ENCODE results near the gene RELB.

The RELB gene

DNA sequence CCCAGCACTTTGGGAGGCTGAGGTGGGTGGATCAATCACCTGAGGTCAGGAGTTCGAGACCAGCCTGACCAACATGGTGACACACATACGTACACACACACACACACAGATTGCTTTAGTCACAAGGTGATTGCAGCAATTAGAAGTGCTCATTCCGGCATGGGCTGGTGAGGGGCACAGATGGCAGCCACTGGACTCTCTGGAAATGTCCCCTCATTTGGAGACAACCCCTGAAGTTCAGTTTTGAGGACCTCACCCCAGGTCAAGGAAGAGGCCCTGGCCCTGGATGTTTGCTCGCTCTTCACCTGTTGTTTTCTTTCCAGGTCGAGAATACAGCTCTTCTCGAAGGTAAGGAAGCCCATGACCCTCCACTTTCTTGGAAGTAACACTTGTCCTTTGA is 69.0 kb downstream of the RELB start:
- Histone ChIP-seq H3K27me3 (ENCODE audit: control insufficient read depth, insufficient read depth, low read length) (no peaks in the 10 kb centered on the region), H3K9ac (ENCODE audit: low read depth, low read length) (no peak overlapping the region), H3K36me3 (ENCODE audit: control insufficient read depth, insufficient read depth, low read length) (peaks cover 48% of the 10 kb centered on the region)

DNA sequence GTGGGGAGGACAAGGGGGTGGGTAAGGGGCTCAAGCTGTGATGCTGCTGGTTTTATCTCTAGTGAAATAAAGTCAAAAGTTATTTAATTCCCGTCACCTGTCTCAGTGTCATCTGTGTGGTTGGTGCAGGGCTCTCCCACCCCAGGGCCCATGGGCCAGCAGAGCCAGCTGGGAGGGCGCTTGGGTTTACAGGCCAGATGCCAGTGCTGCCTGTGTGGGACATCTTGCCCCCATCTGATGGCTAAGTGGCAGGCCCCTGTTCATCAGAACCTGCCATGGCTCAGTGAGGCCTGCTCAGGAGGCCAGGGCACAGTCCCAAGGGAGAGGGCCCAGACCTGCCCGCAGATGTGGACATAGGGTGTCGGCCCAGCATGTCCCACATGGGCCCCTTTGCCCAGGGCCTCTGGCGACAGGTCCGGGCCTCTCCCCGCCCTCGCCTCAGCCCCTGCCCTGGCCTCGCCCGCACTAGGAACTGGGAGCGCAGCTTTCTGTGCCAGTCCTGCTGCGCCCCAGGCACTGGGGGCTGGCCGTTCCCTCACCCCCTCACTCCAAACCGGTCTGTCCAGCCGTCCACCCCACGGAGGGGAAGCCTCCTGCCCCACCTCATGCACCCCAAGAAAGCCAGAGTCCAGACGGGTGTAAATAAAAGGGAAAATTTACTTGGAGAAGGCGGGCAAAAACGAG is 69.7 kb downstream of the RELB start:
- Histone ChIP-seq H3K9ac (ENCODE audit: low read depth, low read length) (no peak overlapping the region), H3K9me3 (ENCODE audit: control insufficient read depth, insufficient read depth, low read length) (no peaks in the 10 kb centered on the region), H3K4me3 (ENCODE audit: low read depth, low read length) (no peak overlapping the region), H3K36me3 (ENCODE audit: control insufficient read depth, insufficient read depth, low read length) (peaks cover 46% of the 10 kb centered on the region), H3K4me1 (ENCODE audit: control insufficient read depth, insufficient read depth, low read length) (peaks cover 4% of the 10 kb centered on the region), H3K27me3 (ENCODE audit: control insufficient read depth, insufficient read depth, low read length) (no peaks in the 10 kb centered on the region)

More for the DNA sequence above, 69.0 kb downstream of the RELB start:
- Histone ChIP-seq H3K4me3 (ENCODE audit: low read depth, low read length) (no peak overlapping the region), H3K4me1 (ENCODE audit: control insufficient read depth, insufficient read depth, low read length) (peaks cover 4% of the 10 kb centered on the region), H3K9me3 (ENCODE audit: control insufficient read depth, insufficient read depth, low read length) (no peaks in the 10 kb centered on the region)

DNA sequence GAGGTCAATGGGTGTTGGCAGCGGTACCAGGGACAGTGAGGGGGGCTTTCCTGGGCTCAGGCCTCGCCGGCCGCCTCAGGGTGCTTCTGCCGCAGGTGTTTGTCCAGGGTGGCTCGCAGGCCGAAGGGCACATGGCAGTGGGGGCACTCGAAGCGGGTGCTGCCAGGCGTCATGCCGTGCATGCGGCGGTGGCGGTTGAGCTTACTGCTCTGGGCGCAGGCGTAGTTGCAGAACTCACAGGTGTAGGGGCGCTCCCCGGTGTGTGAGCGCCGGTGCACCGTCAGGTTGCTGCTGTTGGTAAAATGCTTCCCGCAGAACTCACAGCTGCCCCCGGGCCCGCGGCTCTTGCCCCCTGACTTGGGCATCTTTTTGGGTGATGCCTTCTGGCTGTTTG is 70.3 kb downstream of the RELB start:
- Histone ChIP-seq H3K9me3 (ENCODE audit: control insufficient read depth, insufficient read depth, low read length) (no peaks in the 10 kb centered on the region), H3K4me3 (ENCODE audit: low read depth, low read length) (no peak overlapping the region), H3K4me1 (ENCODE audit: control insufficient read depth, insufficient read depth, low read length) (peaks cover 5% of the 10 kb centered on the region), H3K27me3 (ENCODE audit: control insufficient read depth, insufficient read depth, low read length) (no peaks in the 10 kb centered on the region), H3K36me3 (ENCODE audit: control insufficient read depth, insufficient read depth, low read length) (peaks cover 46% of the 10 kb centered on the region), H3K9ac (ENCODE audit: low read depth, low read length) (no peak overlapping the region)

DNA sequence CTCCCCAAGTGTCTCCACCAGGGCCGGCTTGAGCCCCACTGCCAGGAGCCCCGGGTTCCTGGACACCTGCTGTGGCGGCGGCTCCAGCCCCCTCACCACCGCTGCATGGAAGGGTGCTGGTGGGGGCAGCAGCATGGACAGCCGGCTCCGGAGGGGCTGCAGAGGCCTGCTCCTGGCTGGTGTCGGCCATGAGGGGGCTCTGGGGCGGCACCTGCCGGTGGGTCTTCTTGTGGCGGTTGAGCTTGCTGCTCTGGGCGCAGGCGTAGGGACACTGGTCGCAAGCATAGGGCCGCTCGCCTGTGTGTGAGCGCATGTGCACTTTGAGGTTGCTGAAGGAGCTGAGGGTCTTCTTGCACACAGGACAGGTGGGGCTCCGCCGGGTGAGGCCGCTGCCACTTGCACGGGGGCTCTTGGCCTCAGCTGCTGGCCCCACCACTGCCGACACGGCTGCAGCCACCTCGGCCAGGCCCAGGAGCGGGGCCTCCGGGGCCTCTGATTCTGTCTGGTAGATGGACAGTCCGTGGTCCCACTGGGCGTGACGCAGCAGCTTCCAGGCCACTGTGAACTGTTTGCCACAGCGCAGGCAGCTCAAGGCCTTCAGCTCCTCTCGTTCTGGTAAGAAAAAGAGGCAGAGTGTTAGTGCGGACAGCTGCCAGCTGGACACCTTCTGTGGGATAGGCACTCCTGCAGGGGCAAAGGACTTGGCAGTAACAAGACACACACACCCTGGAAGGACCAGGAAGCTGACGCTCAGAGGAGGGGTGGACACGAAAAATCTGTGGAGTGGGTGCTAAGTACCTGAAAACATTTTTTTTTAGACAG is 70.9 kb downstream of the RELB start:
- Histone ChIP-seq H3K4me1 (ENCODE audit: control insufficient read depth, insufficient read depth, low read length) (peaks cover 11% of the 10 kb centered on the region), H3K27me3 (ENCODE audit: control insufficient read depth, insufficient read depth, low read length) (no peaks in the 10 kb centered on the region), H3K4me3 (ENCODE audit: low read depth, low read length) (no peak overlapping the region), H3K9ac (ENCODE audit: low read depth, low read length) (peak overlapping the region; percentile 24), H3K9me3 (ENCODE audit: control insufficient read depth, insufficient read depth, low read length) (no peaks in the 10 kb centered on the region), H3K36me3 (ENCODE audit: control insufficient read depth, insufficient read depth, low read length) (peaks cover 39% of the 10 kb centered on the region)

DNA sequence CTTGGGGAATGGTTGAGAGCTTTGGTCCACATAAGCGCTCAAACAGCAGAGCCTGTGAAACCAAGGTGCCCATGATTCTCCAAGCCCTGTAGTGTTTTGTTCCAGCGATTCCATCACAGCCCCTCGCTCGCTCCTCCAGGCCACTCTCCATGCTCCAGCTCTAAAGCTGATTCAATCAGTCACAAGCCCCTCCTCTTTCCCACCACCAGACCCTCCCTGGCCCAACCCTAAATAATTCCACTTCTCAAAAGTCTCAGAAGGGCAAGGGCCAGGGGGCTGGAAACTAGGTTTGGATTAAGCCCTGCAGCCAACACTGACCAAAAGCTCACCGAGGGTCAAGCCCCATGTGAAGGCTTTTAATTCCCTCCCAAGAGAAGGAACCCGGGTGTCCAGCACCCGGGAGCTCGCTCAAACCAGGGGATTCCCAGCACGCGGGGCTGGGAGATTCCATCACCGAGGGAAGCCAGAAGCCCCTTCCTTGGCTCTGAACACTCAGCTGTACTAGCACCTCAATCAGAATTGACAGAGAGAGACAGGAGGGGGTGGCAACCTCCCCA is 73.6 kb downstream of the RELB start:
- peak overlapping the region; percentile 47 for H3K9ac ChIP-seq (ENCODE audit: low read depth, low read length)
- H3K4me1 ChIP-seq (ENCODE audit: control insufficient read depth, insufficient read depth, low read length), result peaks cover 20% of the 10 kb centered on the region
- no peaks in the 10 kb centered on the region for H3K27me3 ChIP-seq (ENCODE audit: control insufficient read depth, insufficient read depth, low read length)
- H3K9me3 ChIP-seq (ENCODE audit: control insufficient read depth, insufficient read depth, low read length), result no peaks in the 10 kb centered on the region
- H3K4me3 ChIP-seq (ENCODE audit: low read depth, low read length), result peak overlapping the region; percentile 88
- H3K36me3 ChIP-seq (ENCODE audit: control insufficient read depth, insufficient read depth, low read length), result peaks cover 26% of the 10 kb centered on the region

DNA sequence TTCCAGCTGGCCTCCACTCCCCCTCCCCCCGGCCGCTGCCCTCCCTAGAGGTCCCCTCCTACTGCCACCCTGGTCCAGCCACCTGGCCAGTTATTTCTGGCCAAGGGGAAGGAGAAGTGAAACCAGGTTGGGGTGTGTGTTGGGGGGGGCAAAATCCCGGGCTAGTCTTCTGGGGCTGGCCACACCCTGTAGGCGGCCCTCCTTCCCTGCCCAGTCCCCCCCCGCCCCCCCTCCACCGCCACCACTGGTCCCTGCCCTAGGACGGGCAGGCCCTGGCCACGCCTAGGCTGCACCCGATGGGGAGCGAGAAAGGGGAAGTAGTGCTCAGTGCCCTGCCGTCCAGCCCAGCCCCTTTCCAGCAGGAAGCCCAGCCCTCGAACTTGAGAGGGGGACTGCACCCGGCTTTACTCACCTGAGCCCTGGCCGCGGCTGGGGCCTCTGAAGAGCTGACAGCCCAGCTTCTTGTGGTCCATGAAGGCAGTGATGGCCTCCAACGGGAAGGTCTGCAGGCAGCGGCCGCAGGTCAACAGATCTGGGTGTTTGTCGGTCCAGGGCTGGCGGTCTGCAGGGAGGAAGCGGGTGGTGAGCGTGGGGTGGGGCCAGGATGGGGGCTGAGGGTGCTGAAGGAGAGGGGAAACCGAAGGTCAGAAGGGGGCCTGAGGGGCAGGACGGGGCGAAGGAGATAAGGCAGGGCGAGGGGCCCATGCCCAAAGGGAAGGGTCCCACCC is 74.2 kb downstream of the RELB start:
- Histone ChIP-seq H3K27me3 (ENCODE audit: control insufficient read depth, insufficient read depth, low read length) (no peaks in the 10 kb centered on the region), H3K4me3 (ENCODE audit: low read depth, low read length) (peak overlapping the region; percentile 88), H3K36me3 (ENCODE audit: control insufficient read depth, insufficient read depth, low read length) (peaks cover 20% of the 10 kb centered on the region), H3K9ac (ENCODE audit: low read depth, low read length) (peak overlapping the region; percentile 73), H3K9me3 (ENCODE audit: control insufficient read depth, insufficient read depth, low read length) (no peaks in the 10 kb centered on the region), H3K4me1 (ENCODE audit: control insufficient read depth, insufficient read depth, low read length) (peaks cover 20% of the 10 kb centered on the region)

DNA sequence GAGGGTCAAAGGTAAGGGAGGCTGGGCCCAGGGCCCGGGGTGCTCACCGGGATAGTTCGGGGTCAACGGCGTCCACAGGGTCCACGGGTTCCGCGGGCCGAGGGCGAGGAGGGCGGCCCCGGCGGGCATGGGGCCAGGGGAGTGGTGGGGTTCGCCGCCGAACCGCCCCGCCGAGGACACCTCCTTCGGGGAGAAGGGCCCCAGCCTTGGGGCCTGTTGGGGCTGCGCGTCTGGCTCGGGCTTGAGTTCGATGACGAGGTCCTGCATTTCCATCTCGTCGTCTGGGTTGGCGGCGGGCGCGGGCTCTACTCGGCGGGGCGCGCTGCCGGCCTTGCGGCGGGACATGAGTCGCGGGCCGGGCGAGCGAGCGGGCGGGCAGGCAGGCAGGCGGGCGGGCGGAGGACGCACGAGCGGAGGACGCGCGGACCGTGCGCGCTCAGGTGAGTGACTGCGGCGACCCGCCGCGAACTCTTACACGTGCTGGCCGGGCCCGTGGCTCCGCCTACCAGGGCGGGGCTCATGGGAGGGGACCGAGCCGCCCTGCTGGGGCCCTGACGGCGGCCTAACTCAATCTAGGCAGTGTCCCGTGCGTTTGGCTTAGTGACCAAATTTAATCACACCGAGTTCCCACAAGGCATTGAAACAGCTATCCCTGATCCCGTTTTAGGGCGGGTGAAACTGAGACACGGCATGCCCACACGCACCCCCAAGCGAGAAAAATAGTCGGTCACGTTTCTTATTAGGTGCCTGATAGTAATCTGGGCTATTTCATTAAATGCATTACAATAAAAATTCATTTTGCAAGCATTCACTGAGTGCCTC is 75.0 kb downstream of the RELB start, which contains the start of gene ZNF296:
ZNF296 (minus strand) TSS at position 450 of the 822 bp plus-strand sequence; CDS start at position 345, 105 bp downstream.
- Histone ChIP-seq H3K27me3 (ENCODE audit: control insufficient read depth, insufficient read depth, low read length) (no peaks in the 10 kb centered on the region), H3K9me3 (ENCODE audit: control insufficient read depth, insufficient read depth, low read length) (no peaks in the 10 kb centered on the region), H3K9ac (ENCODE audit: low read depth, low read length) (peak within 1 kb of the TSS; percentile 73), H3K36me3 (ENCODE audit: control insufficient read depth, insufficient read depth, low read length) (peaks cover 14% of the 10 kb centered on the region), H3K4me3 (ENCODE audit: low read depth, low read length) (peak within 1 kb of the TSS; percentile 88), H3K4me1 (ENCODE audit: control insufficient read depth, insufficient read depth, low read length) (peaks cover 25% of the 10 kb centered on the region)

DNA sequence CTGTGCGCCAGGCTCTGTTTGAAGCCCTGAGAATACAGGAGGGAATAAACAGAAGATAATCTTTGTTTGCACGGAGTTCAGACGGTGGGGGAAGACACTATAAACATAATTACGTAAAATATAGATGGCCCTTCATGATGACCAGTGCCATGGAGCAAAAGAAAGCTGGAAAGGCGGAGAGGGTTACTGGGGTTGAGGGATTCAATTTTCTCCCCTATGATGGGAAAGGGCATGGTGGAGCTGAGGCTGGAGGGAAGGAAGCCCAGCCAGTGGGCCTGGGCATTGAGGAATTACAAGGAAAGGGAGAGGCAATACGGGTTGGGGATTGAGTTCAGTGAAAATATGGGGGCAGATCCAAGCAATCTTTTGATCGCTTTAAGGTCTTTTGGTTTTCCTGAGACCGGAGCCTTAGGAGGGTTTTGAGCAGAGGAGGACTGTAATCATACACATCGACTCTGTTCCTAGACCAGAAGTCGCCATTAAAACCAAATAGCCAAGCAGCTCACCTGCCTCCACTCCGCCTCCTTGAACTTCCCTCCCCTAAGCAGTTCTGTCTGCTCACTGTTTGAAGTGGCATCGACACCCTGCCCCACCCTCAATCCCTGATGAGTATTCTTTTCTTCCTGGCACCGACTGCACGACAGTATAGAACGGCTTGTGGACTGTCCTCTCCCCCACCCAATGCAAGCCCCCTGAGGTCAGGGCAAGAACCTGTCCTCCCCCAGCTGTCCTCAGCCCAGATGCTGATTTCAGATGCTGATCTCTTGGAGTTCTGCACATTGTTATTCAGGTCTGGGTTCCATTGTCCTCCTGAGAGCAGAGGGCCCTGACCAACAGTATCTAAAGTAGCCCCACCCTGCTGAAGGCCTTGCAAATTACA is 75.8 kb downstream of the RELB start:
- H3K9ac ChIP-seq (ENCODE audit: low read depth, low read length), result no peak overlapping the region
- H3K36me3 ChIP-seq (ENCODE audit: control insufficient read depth, insufficient read depth, low read length), result peaks cover 11% of the 10 kb centered on the region
- peak overlapping the region; percentile 35 for H3K4me3 ChIP-seq (ENCODE audit: low read depth, low read length)
- H3K9me3 ChIP-seq (ENCODE audit: control insufficient read depth, insufficient read depth, low read length), result no peaks in the 10 kb centered on the region
- H3K27me3 ChIP-seq (ENCODE audit: control insufficient read depth, insufficient read depth, low read length), result no peaks in the 10 kb centered on the region
- peaks cover 25% of the 10 kb centered on the region for H3K4me1 ChIP-seq (ENCODE audit: control insufficient read depth, insufficient read depth, low read length)

DNA sequence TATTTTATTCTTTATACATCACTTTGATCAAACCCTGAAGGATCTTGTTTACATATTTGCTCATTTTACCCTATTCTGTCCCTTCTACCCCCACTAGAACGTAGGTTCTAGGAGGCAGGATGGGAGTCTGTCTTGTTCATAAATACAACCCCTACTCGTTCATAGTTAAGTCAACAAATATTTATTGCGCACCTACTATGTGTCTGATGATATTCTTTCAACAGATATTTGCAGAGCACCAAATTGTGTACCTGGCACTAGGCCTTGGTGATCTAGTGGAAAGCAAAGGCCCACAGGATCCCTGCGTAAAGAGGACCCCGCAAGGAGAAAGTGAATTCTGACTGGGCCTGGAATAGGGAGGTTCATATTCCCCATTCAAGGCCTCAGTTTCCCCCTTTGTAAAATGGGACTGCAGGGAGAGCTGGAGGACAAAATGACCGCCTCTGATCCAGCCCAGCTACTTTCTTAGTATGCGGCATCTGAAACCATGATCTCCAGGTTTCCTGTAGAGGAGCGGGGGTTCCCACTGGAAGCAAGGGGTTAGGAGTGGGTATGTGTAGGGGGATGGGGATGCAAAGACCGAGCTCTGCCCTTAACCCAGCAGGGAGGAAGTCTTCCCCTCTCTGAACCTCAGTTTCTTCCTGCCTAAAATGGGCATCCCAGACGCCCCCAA is 77.3 kb downstream of the RELB start:
- H3K4me1 ChIP-seq (ENCODE audit: control insufficient read depth, insufficient read depth, low read length), result peaks cover 25% of the 10 kb centered on the region
- peaks cover 10% of the 10 kb centered on the region for H3K36me3 ChIP-seq (ENCODE audit: control insufficient read depth, insufficient read depth, low read length)
- peak overlapping the region; percentile 96 for H3K4me3 ChIP-seq (ENCODE audit: low read depth, low read length)
- H3K27me3 ChIP-seq (ENCODE audit: control insufficient read depth, insufficient read depth, low read length), result no peaks in the 10 kb centered on the region
- peak overlapping the region; percentile 79 for H3K9ac ChIP-seq (ENCODE audit: low read depth, low read length)
- H3K9me3 ChIP-seq (ENCODE audit: control insufficient read depth, insufficient read depth, low read length), result no peaks in the 10 kb centered on the region
